Fibroblast of lung (primary cell): ENCODE data around the gene IGSF21. TPM values are rescaled to one million over a fixed set of nuclear protein-coding genes. Genes with fewer than 3 reads are reported as not detected.

Experiments used
- DNase-seq, 2 donors: peaks; one replicate each; pipeline versions ENCODE4 v3.0.0 to v3.0.0-alpha.2; 2010; ENCODE audit warnings: low read depth in 2 of 2
- H2AFZ ChIP-seq: 2 replicates; pipeline ENCODE4 v1.5.1; 2012; ENCODE audit warnings: low read length, control low read depth, inconsistent platforms
- H3K27ac ChIP-seq: 2 replicates; pipeline ENCODE4 v1.5.1; 2011; ENCODE audit warnings: low read length, control low read depth; ENCODE audit not compliant: insufficient read depth
- H3K27me3 ChIP-seq: 2 replicates; pipeline ENCODE4 v1.5.1; 2011; ENCODE audit warnings: mild to moderate bottlenecking, low read length; ENCODE audit not compliant: control insufficient read depth, insufficient read depth
- H3K36me3 ChIP-seq: 2 replicates; pipeline ENCODE4 v1.5.1; 2011; ENCODE audit warnings: low read length; ENCODE audit not compliant: control insufficient read depth, insufficient read depth
- H3K4me1 ChIP-seq: 2 replicates; pipeline ENCODE4 v1.5.1; 2011; ENCODE audit warnings: low read length; ENCODE audit not compliant: control insufficient read depth, insufficient read depth; ENCODE audit errors: extremely low read depth
- H3K4me2 ChIP-seq: 2 replicates; pipeline ENCODE4 v1.5.1; 2011; ENCODE audit warnings: low read length, control low read depth; ENCODE audit not compliant: insufficient read depth; ENCODE audit errors: extremely low read depth
- H3K4me3 ChIP-seq, 4 experiments: fragments of 200-600 bp in 1 of 4; sonication (generic) in 1 of 4; replicated peaks in 1 of 4; 2 replicates each; pipeline ENCODE4 v1.5.1; 2011 to 2016; ENCODE audit warnings: low read length in 4 of 4, low read depth in 3 of 4, mild to moderate bottlenecking in 3 of 4, control low read depth in 2 of 4, inconsistent platforms in 1 of 4, mixed read lengths in 1 of 4; ENCODE audit not compliant: insufficient read depth in 1 of 4; ENCODE audit errors: control extremely low read depth in 1 of 4
- H3K79me2 ChIP-seq: 2 replicates; pipeline ENCODE4 v1.5.1; 2012; ENCODE audit warnings: mild to moderate bottlenecking, low read length, inconsistent platforms; ENCODE audit not compliant: control insufficient read depth, insufficient read depth
- H3K9ac ChIP-seq: 2 replicates; pipeline ENCODE4 v1.5.1; 2011; ENCODE audit warnings: mild to moderate bottlenecking, low read length, control low read depth; ENCODE audit not compliant: insufficient read depth
- H3K9me3 ChIP-seq: 2 replicates; pipeline ENCODE4 v1.5.1; 2012; ENCODE audit warnings: low read depth, low read length; ENCODE audit not compliant: control insufficient read depth, insufficient read depth
- H4K20me1 ChIP-seq: 2 replicates; pipeline ENCODE4 v1.5.1; 2011; ENCODE audit warnings: low read length; ENCODE audit not compliant: control insufficient read depth, insufficient read depth; ENCODE audit errors: extremely low read depth
- EZH2 ChIP-seq: IDR thresholded peaks from 2 replicates; pipeline ENCODE4 v1.5.1; 2012; ENCODE audit warnings: low read length, control low read depth, mild to moderate bottlenecking; ENCODE audit errors: missing control alignments
- polyA plus RNA-seq, 2 donors: library from polyadenylated mRNA; depleted of rRNA in 1 of 2; stranded (reverse) in 1 of 2; unstranded in 1 of 2; fragments of >200 nt; gene quantifications; 2 replicates each; pipeline ENCODE4 v1.2.1, GENCODE V29; 2011 to 2012; ENCODE audit warnings: missing spikeins in 1 of 2
- total RNA-seq: library from RNA; depleted of rRNA; stranded (reverse); fragments of >200 nt; gene quantifications from 2 replicates; pipeline ENCODE4 v1.2.1, GENCODE V29; 2014
- TF ChIP-seq, protein P1 (sequence below), 2 donors: IDR thresholded peaks in 1 of 2; conservative IDR thresholded peaks in 1 of 2; 1 replicate in 1 of 2; 2 replicates in 1 of 2; pipeline ENCODE4 v1.5.1; 2011 to 2012; ENCODE audit warnings: low read length in 2 of 2, control low read depth in 1 of 2, inconsistent platforms in 1 of 2, low read depth in 1 of 2, mild to moderate bottlenecking in 1 of 2

IGSF21 gene
- total and polyA plus RNA-seq, 2 donors (not counting 1 experiment from before 2014, with no cell fraction given), result not detected

DNA sequence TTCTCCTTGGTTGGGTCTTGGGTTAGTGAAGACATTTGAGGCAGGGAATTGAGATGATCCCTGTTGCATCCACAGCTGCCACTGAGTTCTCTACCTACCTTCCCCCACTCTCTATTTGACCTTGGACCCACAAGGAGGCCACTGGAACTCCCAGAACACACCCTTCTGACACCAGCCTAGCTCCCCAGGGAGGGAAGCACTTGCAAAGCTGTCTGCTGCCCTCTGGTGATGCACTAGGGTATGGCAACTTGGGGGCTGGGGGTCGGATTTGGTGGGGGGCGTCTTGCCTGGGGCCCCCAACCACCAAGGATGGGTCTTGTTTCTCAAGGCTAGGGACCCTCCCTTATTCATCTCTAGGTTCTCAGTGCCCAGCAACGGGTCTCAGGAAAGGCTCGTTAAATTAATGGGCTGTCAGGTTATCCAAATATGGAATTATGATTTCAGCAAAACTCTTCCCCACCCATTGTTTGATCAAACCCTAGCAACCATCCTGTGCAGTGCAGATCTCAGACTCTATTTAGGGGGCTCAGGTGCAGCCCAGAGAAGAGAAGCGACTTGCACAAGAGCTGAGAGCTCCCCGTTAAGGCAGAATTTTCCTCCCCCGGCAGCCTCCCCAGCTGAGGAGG, 195.3 kb downstream of the IGSF21 start:
- Histone ChIP-seq H2AFZ (no peak overlapping the region), H3K27ac (no peak overlapping the region), H4K20me1 (no peaks in the 10 kb centered on the region), H3K4me1 (no peaks in the 10 kb centered on the region), H3K9me3 (no peaks in the 10 kb centered on the region), H3K4me3 (no peak overlapping the region), H3K79me2 (no peaks in the 10 kb centered on the region), H3K9ac (no peak overlapping the region), H3K27me3 (no peaks in the 10 kb centered on the region), H3K36me3 (no peaks in the 10 kb centered on the region), H3K4me2 (no peak overlapping the region)
- DNase-seq, result no peak
- TF ChIP-seq, protein P1, sequence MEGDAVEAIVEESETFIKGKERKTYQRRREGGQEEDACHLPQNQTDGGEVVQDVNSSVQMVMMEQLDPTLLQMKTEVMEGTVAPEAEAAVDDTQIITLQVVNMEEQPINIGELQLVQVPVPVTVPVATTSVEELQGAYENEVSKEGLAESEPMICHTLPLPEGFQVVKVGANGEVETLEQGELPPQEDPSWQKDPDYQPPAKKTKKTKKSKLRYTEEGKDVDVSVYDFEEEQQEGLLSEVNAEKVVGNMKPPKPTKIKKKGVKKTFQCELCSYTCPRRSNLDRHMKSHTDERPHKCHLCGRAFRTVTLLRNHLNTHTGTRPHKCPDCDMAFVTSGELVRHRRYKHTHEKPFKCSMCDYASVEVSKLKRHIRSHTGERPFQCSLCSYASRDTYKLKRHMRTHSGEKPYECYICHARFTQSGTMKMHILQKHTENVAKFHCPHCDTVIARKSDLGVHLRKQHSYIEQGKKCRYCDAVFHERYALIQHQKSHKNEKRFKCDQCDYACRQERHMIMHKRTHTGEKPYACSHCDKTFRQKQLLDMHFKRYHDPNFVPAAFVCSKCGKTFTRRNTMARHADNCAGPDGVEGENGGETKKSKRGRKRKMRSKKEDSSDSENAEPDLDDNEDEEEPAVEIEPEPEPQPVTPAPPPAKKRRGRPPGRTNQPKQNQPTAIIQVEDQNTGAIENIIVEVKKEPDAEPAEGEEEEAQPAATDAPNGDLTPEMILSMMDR (conservative IDR thresholded peaks at IDR 0.05 in 1 of 2, IDR thresholded peaks at IDR 0.05 in 1 of 2; ENCODE audit: low read depth in 1 of 2, low read length in 2 of 2), result no peak
- TF ChIP-seq EZH2, result no peak

DNA sequence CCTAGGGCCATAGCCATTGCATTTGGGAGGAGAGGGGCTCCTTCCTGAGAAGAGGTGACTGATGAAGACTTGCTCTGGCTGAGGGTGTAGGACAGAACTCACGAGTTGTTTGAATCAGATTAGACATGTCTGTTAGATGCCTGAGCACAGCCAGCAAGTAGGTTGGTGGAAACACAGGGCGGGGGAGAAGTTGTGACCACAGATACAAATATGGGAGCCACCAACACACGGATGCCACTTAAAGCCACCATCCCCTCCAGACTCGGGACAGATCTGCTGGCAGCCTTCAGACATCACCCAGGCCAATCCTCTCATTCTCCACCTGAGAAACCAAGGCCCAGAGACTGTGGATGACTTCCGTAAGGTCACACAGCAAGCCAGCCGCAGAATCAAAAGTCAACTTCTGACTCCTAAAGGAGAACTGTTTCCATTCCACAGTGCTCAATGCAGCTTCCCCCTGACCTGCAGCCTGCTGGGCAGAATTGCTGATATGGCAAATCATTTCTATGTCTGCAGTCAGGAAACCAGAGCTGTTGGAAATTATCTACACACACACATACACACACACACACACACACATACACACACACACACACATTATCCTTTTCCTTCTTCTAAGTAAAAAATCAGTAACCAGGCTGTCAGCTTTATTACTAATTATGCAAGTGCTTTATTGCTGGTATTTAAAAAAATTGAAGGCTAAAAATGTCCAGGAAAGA, 196.7 kb downstream of the IGSF21 start:
- no peak for TF ChIP-seq EZH2
- TF ChIP-seq, protein P1 (conservative IDR thresholded peaks at IDR 0.05 in 1 of 2, IDR thresholded peaks at IDR 0.05 in 1 of 2; ENCODE audit: low read depth in 1 of 2, low read length in 2 of 2), result no peak
- H3K27me3 ChIP-seq, result no peaks in the 10 kb centered on the region
- no peak overlapping the region for H3K27ac ChIP-seq
- H4K20me1 ChIP-seq, result no peaks in the 10 kb centered on the region
- H3K4me3 ChIP-seq, result no peak overlapping the region
- no peak overlapping the region for H3K9ac ChIP-seq
- H3K4me1 ChIP-seq, result no peaks in the 10 kb centered on the region
- DNase-seq, result no peak
- H2AFZ ChIP-seq, result no peak overlapping the region
- H3K36me3 ChIP-seq, result no peaks in the 10 kb centered on the region
- no peak overlapping the region for H3K4me2 ChIP-seq
- no peaks in the 10 kb centered on the region for H3K9me3 ChIP-seq
- no peaks in the 10 kb centered on the region for H3K79me2 ChIP-seq

DNA sequence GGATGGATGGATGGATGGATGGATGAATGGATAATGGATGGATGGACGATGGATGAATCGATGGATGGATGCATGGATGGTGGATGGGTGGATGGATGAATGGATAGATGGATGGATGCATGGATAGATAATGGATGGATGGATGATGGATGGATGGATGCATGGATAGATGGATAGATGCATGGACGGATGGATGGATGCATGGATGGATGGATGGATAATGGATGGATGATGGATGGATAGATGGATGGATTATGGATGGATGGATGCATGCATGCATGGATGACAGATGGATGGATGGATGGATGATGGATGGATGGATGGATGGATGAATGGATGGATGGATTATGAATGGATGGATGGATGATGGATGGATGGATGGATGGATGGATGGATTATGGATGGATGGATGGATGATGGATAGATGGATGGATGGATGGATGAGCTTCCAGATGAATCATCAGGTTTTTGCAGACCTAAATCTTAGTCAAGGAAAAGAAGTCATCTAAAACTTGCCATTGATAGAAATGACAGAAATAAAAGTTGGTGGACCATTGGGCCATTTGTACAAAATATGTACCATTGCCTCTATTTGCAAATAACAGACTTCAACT, 197.7 kb downstream of the IGSF21 start:
- no peak overlapping the region for H3K27ac ChIP-seq
- H4K20me1 ChIP-seq, result no peaks in the 10 kb centered on the region
- H3K9me3 ChIP-seq, result no peaks in the 10 kb centered on the region
- TF ChIP-seq, protein P1 (conservative IDR thresholded peaks at IDR 0.05 in 1 of 2, IDR thresholded peaks at IDR 0.05 in 1 of 2; ENCODE audit: low read depth in 1 of 2, low read length in 2 of 2), result no peak
- no peak for TF ChIP-seq EZH2
- no peaks in the 10 kb centered on the region for H3K4me1 ChIP-seq
- no peaks in the 10 kb centered on the region for H3K36me3 ChIP-seq
- H2AFZ ChIP-seq, result no peak overlapping the region
- DNase-seq, result no peak
- no peak overlapping the region for H3K9ac ChIP-seq
- H3K4me3 ChIP-seq, result no peak overlapping the region
- H3K79me2 ChIP-seq, result no peaks in the 10 kb centered on the region
- no peaks in the 10 kb centered on the region for H3K27me3 ChIP-seq
- H3K4me2 ChIP-seq, result no peak overlapping the region
